Keratinocyte (primary cell): Measurements from ENCODE around the gene FIZ1. TPM values are rescaled to one million over a fixed set of nuclear protein-coding genes. Genes with fewer than 3 reads are reported as not detected.

Source experiments
- DNase-seq: peaks from one replicate; pipeline ENCODE4 v3.0.0-alpha.2; 2011; ENCODE audit warnings: low read depth, missing footprints, low spot score
- FAIRE-seq: peaks from 2 replicates; lab custom pipeline; 2011; peaks lifted over from hg19 to GRCh38; lab: Jason Lieb, UNC
- H2AFZ ChIP-seq: 2 replicates; pipeline ENCODE4 v1.6.0; 2012; ENCODE audit warnings: low read length, control low read depth, inconsistent platforms; ENCODE audit not compliant: control insufficient read depth
- H3K27ac ChIP-seq: 2 replicates; pipeline ENCODE4 v1.5.1; 2011; ENCODE audit warnings: low read length; ENCODE audit not compliant: control insufficient read depth, insufficient read depth
- H3K27me3 ChIP-seq: 3 replicates; pipeline ENCODE4 v1.6.0; 2011; ENCODE audit warnings: low read length; ENCODE audit not compliant: control insufficient read depth, insufficient read depth; ENCODE audit errors: extremely low read depth
- H3K36me3 ChIP-seq, 2 experiments: 2 replicates in 1 of 2; 3 replicates in 1 of 2; pipeline ENCODE4 v1.5.1; 2011; ENCODE audit warnings: low read length in 2 of 2, mild to moderate bottlenecking in 1 of 2; ENCODE audit not compliant: control insufficient read depth in 2 of 2, insufficient read depth in 2 of 2; ENCODE audit errors: extremely low read depth in 1 of 2
- H3K4me1 ChIP-seq: 3 replicates; pipeline ENCODE4 v1.5.1; 2011; ENCODE audit warnings: low read length; ENCODE audit not compliant: control insufficient read depth, insufficient read depth; ENCODE audit errors: extremely low read depth
- H3K4me2 ChIP-seq: 3 replicates; pipeline ENCODE4 v1.6.0; 2011; ENCODE audit warnings: low read depth, low read length; ENCODE audit not compliant: control insufficient read depth, insufficient read depth; ENCODE audit errors: extremely low read depth
- H3K4me3 ChIP-seq, 3 experiments: fragments of 200-600 bp in 1 of 3; sonication (generic) in 1 of 3; 2 replicates in 2 of 3; 3 replicates in 1 of 3; pipeline ENCODE4 v1.5.1; 2011 to 2016; ENCODE audit warnings: low read length in 3 of 3, mild to moderate bottlenecking in 3 of 3, control low read depth in 2 of 3, inconsistent platforms in 1 of 3, low read depth in 1 of 3, mixed read lengths in 1 of 3, mixed run types in 1 of 3, moderate library complexity in 1 of 3; ENCODE audit not compliant: control insufficient read depth in 2 of 3, insufficient read depth in 2 of 3; ENCODE audit errors: extremely low read depth in 1 of 3
- H3K79me2 ChIP-seq: 2 replicates; pipeline ENCODE4 v1.6.0; 2012; ENCODE audit warnings: low read length; ENCODE audit not compliant: control insufficient read depth, insufficient read depth
- H3K9ac ChIP-seq: 3 replicates; pipeline ENCODE4 v1.6.0; 2011; ENCODE audit warnings: low read length; ENCODE audit not compliant: control insufficient read depth, insufficient read depth; ENCODE audit errors: extremely low read depth
- H3K9me1 ChIP-seq: 3 replicates; pipeline ENCODE4 v1.6.0; 2011; ENCODE audit warnings: low read length; ENCODE audit not compliant: control insufficient read depth, insufficient read depth; ENCODE audit errors: extremely low read depth
- H3K9me3 ChIP-seq: 2 replicates; pipeline ENCODE4 v1.5.1; 2012; ENCODE audit warnings: low read depth, low read length; ENCODE audit not compliant: control insufficient read depth
- H4K20me1 ChIP-seq: 3 replicates; pipeline ENCODE4 v1.6.0; 2011; ENCODE audit warnings: low read length; ENCODE audit not compliant: control insufficient read depth, insufficient read depth; ENCODE audit errors: extremely low read depth
- EZH2 ChIP-seq: IDR thresholded peaks from one replicate; pipeline ENCODE4 v1.6.1; 2012; ENCODE audit warnings: inconsistent platforms, mild to moderate bottlenecking, low read length, moderate library complexity
- dilution Hi-C: fragments of 300-500 bp; cut with MboI; formaldehyde crosslinking; loops from one replicate; pipeline ENCODE4 v1.7.0; 2020; ENCODE audit warnings: low sequenced_read_pairs; ENCODE audit not compliant: extremely low pct_ligation_motif_present
- polyA plus RNA-seq, 5 experiments: library from polyadenylated mRNA; depleted of rRNA in 3 of 5; stranded (reverse) in 3 of 5; stranded (forward) in 1 of 5; unstranded in 1 of 5; fragments of >200 nt; gene quantifications; 1 replicate in 1 of 5; 2 replicates in 3 of 5; 3 replicates in 1 of 5; pipeline versions ENCODE4 v1.2.1 to v1.2.3, GENCODE V29; 2011 to 2012; ENCODE audit warnings: missing spikeins in 2 of 5, low read depth in 1 of 5, low replicate concordance in 1 of 5
- TF ChIP-seq, protein P1 (sequence below), 3 experiments: IDR thresholded peaks in 1 of 3; conservative IDR thresholded peaks in 1 of 3; optimal IDR thresholded peaks in 1 of 3; 2 replicates in 2 of 3; 3 replicates in 1 of 3; pipeline versions ENCODE3 to v1.5.1; 2011; ENCODE audit warnings: low read length in 3 of 3, mild to moderate bottlenecking in 3 of 3, moderate library complexity in 2 of 3, control low read depth in 1 of 3, inconsistent platforms in 1 of 3; ENCODE audit not compliant: insufficient read depth in 2 of 3; ENCODE audit errors: extremely low read depth in 1 of 3

The FIZ1 gene
- polyA plus RNA-seq, 1 donor (not counting 4 experiments of a cell fraction or from before 2014, with no cell fraction given), result 2.7 TPM

DNA sequence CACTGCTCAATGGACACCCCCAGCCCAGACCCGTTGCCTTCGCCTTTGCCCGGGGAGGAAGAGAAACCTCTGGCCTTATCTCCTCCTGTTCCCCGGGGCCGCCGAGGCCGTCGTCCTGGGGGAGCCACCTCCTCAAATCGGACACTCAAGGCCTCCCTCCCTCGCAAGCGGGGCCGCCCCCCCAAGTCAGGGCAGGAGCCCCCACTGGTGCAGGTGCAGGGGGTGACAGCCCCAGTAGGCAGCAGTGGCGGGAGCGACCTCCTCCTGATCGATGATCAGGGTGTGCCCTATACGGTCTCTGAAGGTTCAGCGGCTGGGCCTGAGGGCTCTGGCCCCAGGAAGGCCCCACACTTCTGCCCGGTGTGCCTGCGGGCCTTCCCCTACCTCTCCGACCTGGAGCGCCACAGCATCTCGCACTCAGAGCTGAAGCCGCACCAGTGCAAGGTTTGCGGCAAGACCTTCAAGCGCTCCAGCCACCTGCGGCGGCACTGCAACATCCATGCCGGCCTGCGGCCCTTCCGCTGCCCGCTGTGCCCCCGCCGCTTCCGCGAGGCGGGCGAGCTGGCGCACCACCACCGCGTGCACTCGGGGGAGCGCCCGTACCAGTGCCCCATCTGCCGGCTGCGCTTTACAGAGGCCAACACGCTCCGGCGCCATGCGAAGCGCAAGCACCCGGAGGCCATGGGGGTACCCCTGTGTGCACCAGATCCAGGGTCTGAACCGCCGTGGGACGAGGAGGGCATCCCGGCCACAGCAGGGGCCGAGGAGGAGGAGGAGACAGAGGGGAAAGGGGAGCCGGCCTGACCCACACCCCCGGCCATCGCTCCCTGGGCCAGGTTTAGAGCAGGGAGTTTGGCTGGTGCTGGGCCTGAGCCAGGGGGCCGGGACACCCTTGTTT is 3.0 kb upstream of the FIZ1 start:
- Histone ChIP-seq H3K9ac (no peak overlapping the region), H3K36me3 (peaks cover 6 to 7% of the 10 kb centered on the region in 2 experiments), H4K20me1 (no peaks in the 10 kb centered on the region), H3K27ac (peak overlapping the region; percentile 64), H3K79me2 (peaks cover 13% of the 10 kb centered on the region), H3K4me2 (no peak overlapping the region), H2AFZ (no peak overlapping the region), H3K9me3 (no peaks in the 10 kb centered on the region), H3K4me3 (no peak overlapping the region), H3K4me1 (peaks cover 23% of the 10 kb centered on the region), H3K9me1 (no peaks in the 10 kb centered on the region), H3K27me3 (no peaks in the 10 kb centered on the region)
- dilution Hi-C loops, result no loop called here
- no peak for DNase-seq
- no peak for FAIRE-seq
- no peak for TF ChIP-seq EZH2
- TF ChIP-seq, protein P1, sequence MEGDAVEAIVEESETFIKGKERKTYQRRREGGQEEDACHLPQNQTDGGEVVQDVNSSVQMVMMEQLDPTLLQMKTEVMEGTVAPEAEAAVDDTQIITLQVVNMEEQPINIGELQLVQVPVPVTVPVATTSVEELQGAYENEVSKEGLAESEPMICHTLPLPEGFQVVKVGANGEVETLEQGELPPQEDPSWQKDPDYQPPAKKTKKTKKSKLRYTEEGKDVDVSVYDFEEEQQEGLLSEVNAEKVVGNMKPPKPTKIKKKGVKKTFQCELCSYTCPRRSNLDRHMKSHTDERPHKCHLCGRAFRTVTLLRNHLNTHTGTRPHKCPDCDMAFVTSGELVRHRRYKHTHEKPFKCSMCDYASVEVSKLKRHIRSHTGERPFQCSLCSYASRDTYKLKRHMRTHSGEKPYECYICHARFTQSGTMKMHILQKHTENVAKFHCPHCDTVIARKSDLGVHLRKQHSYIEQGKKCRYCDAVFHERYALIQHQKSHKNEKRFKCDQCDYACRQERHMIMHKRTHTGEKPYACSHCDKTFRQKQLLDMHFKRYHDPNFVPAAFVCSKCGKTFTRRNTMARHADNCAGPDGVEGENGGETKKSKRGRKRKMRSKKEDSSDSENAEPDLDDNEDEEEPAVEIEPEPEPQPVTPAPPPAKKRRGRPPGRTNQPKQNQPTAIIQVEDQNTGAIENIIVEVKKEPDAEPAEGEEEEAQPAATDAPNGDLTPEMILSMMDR (optimal IDR thresholded peaks at IDR 0.05 in 1 of 3, IDR thresholded peaks at IDR 0.05 in 1 of 3, conservative IDR thresholded peaks at IDR 0.05 in 1 of 3; ENCODE audit: extremely low read depth in 1 of 3, insufficient read depth in 2 of 3, low read length in 3 of 3), result no peak

DNA sequence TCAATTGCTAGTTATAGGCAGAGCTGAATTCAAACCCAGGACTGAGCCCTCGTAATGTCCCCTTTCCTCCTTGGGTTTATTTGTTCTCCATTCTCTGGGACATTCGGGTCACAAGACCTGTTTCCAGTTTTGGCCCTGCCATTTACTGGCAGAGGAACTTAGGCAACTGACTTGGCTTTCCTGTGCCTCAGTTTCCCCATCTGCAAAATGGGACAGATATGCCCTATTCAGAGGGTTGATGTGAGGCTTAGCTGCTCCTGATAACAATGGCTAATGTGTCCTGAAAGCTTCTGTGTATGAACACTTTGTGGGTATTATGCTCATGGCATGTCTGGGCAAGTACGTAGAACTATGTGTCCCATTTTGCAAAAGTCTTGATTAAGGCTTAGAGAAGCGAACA is 1.8 kb upstream of the FIZ1 start:
- Histone ChIP-seq H3K4me2 (peak overlapping the region; percentile 85), H3K9ac (peak overlapping the region; percentile 95), H4K20me1 (no peaks in the 10 kb centered on the region), H3K27me3 (no peaks in the 10 kb centered on the region), H3K4me1 (peaks cover 15% of the 10 kb centered on the region), H3K27ac (peak overlapping the region; percentile 64), H3K4me3 (peak overlapping the region; percentile 57 to 72 (median 60)), H3K79me2 (peaks cover 2% of the 10 kb centered on the region), H3K9me1 (no peaks in the 10 kb centered on the region), H2AFZ (peak overlapping the region; percentile 39), H3K36me3 (peaks cover 5 to 6% of the 10 kb centered on the region in 2 experiments), H3K9me3 (no peaks in the 10 kb centered on the region)
- DNase-seq (no peak), FAIRE-seq (peak; percentile 90)
- dilution Hi-C loops, result no loop called here
- TF ChIP-seq, protein P1 (optimal IDR thresholded peaks at IDR 0.05 in 1 of 3, IDR thresholded peaks at IDR 0.05 in 1 of 3, conservative IDR thresholded peaks at IDR 0.05 in 1 of 3; ENCODE audit: extremely low read depth in 1 of 3, insufficient read depth in 2 of 3, low read length in 3 of 3), result no peak
- TF ChIP-seq EZH2, result no peak
